ENCODE measurements around the gene CACNG7.

The CACNG7 gene

GRCh38 chr19:53957448-53958167 lies 48.5 kb downstream of the CACNG7 start:
- no peak for DNase-seq (ENCODE audit: low spot score)

- no peak for DNase-seq (ENCODE audit: low spot score)
These were observed 49.1 kb downstream of the CACNG7 start for GRCh38 chr19:53958168-53958571.

GRCh38 chr19:53958823-53959757 lies 50.0 kb downstream of the CACNG7 start:
- DNase-seq (ENCODE audit: low spot score) = no peak

GRCh38 chr19:53960187-53960586 lies 51.1 kb downstream of the CACNG7 start:
- no peak for DNase-seq (ENCODE audit: low spot score)

- DNase-seq (ENCODE audit: low spot score) = no peak
These were observed 51.8 kb downstream of the CACNG7 start for GRCh38 chr19:53960886-53961285.

GRCh38 chr19:53961523-53962356 lies 52.7 kb downstream of the CACNG7 start:
- DNase-seq (ENCODE audit: low spot score) = no peak

GRCh38 chr19:53962887-53963431 lies 53.9 kb downstream of the CACNG7 start, which contains the start of gene CACNG8:
Gene CACNG8 (plus strand): TSS chr19:53962937.
- DNase-seq (ENCODE audit: low spot score) = no peak

GRCh38 chr19:53965091-53965490 lies 56.0 kb downstream of the CACNG7 start:
- DNase-seq (ENCODE audit: low spot score) = no peak

- DNase-seq (ENCODE audit: low spot score) = no peak
These were observed 57.9 kb downstream of the CACNG7 start for GRCh38 chr19:53966931-53967330.

GRCh38 chr19:53969366-53969765 lies 60.3 kb downstream of the CACNG7 start:
- DNase-seq (ENCODE audit: low spot score) = no peak

- DNase-seq (ENCODE audit: low spot score) = no peak
These were observed 62.6 kb downstream of the CACNG7 start for GRCh38 chr19:53971673-53972072.

- DNase-seq (ENCODE audit: low spot score) = peak; percentile 88
These were observed 68.4 kb downstream of the CACNG7 start for GRCh38 chr19:53977429-53977990.

- DNase-seq (ENCODE audit: low spot score) = peak; percentile 94
These were observed 69.1 kb downstream of the CACNG7 start for GRCh38 chr19:53977991-53978731.

- DNase-seq (ENCODE audit: low spot score) = no peak
These were observed 70.1 kb downstream of the CACNG7 start for GRCh38 chr19:53978975-53979801.

- no peak for DNase-seq (ENCODE audit: low spot score)
These were observed 71.7 kb downstream of the CACNG7 start for GRCh38 chr19:53980539-53981375.

- DNase-seq (ENCODE audit: low spot score) = no peak
These were observed 72.4 kb downstream of the CACNG7 start for GRCh38 chr19:53981376-53981951.

- no peak for DNase-seq (ENCODE audit: low spot score)
These were observed 72.9 kb downstream of the CACNG7 start for GRCh38 chr19:53982001-53982451.

GRCh38 chr19:53982611-53983010 lies 73.5 kb downstream of the CACNG7 start:
- no peak for DNase-seq (ENCODE audit: low spot score)
